Astrocyte (in vitro differentiated cells and primary cell): Measurements from ENCODE around the gene ECE2. TPM values are rescaled to one million over a fixed set of nuclear protein-coding genes. Genes with fewer than 3 reads are reported as not detected.

Experiments
- DNase-seq: peaks from one replicate; pipeline ENCODE4 v3.0.0-alpha.2; 2010; ENCODE audit warnings: low read depth
- FAIRE-seq: peaks from 2 replicates; lab custom pipeline; 2011; peaks lifted over from hg19 to GRCh38; lab: Jason Lieb, UNC
- H2AFZ ChIP-seq: 2 replicates; pipeline ENCODE4 v1.6.0; 2012; ENCODE audit warnings: low read depth, low read length, inconsistent platforms
- H3K27ac ChIP-seq: 2 replicates; pipeline ENCODE4 v1.5.1; 2011; ENCODE audit warnings: low read depth, low read length, inconsistent platforms
- H3K27me3 ChIP-seq: 2 replicates; pipeline ENCODE4 v1.6.0; 2011; ENCODE audit warnings: low read length, inconsistent platforms; ENCODE audit not compliant: insufficient read depth
- H3K36me3 ChIP-seq: 2 replicates; pipeline ENCODE4 v1.5.1; 2011; ENCODE audit warnings: low read length, inconsistent platforms; ENCODE audit not compliant: insufficient read depth
- H3K4me1 ChIP-seq: 2 replicates; pipeline ENCODE4 v1.5.1; 2011; ENCODE audit warnings: low read length, inconsistent platforms; ENCODE audit not compliant: insufficient read depth
- H3K4me2 ChIP-seq: 2 replicates; pipeline ENCODE4 v1.6.0; 2012; ENCODE audit warnings: low read length, inconsistent platforms
- H3K4me3 ChIP-seq: 2 replicates; pipeline ENCODE4 v1.5.1; 2011; ENCODE audit warnings: low read depth, mild to moderate bottlenecking, low read length, inconsistent platforms; ENCODE audit not compliant: insufficient read depth
- H3K79me2 ChIP-seq: 2 replicates; pipeline ENCODE4 v1.6.0; 2012; ENCODE audit warnings: mild to moderate bottlenecking, low read length, inconsistent platforms; ENCODE audit not compliant: insufficient read depth
- H3K9ac ChIP-seq: 2 replicates; pipeline ENCODE4 v1.6.0; 2012; ENCODE audit warnings: mild to moderate bottlenecking, low read length, inconsistent platforms
- H3K9me3 ChIP-seq: 2 replicates; pipeline ENCODE4 v1.5.1; 2012; ENCODE audit warnings: low read depth, mild to moderate bottlenecking, low read length, inconsistent platforms; ENCODE audit not compliant: insufficient read depth
- H4K20me1 ChIP-seq: 2 replicates; pipeline ENCODE4 v1.6.0; 2012; ENCODE audit warnings: low read length, inconsistent platforms; ENCODE audit not compliant: insufficient read depth
- H3K27ac Mint-ChIP-seq: one replicate; pipeline ENCODE4 v1.8.0; 2021; ENCODE audit warnings: mild to moderate bottlenecking, mixed read lengths; ENCODE audit not compliant: unreplicated experiment
- H3K27me3 Mint-ChIP-seq: one replicate; pipeline ENCODE4 v1.8.0; 2021; ENCODE audit warnings: low read depth, mixed read lengths; ENCODE audit not compliant: unreplicated experiment
- H3K36me3 Mint-ChIP-seq: one replicate; pipeline ENCODE4 v1.8.0; 2021; ENCODE audit warnings: low read depth, mixed read lengths; ENCODE audit not compliant: unreplicated experiment
- H3K4me1 Mint-ChIP-seq: one replicate; pipeline ENCODE4 v1.8.0; 2021; ENCODE audit warnings: low read depth, mixed read lengths; ENCODE audit not compliant: unreplicated experiment
- H3K4me3 Mint-ChIP-seq: one replicate; pipeline ENCODE4 v1.8.0; 2021; ENCODE audit warnings: mild to moderate bottlenecking, moderate library complexity, mixed read lengths; ENCODE audit not compliant: unreplicated experiment
- H3K9me3 Mint-ChIP-seq: one replicate; pipeline ENCODE4 v1.8.0; 2021; ENCODE audit warnings: mild to moderate bottlenecking, mixed read lengths; ENCODE audit not compliant: unreplicated experiment
- EZH2 ChIP-seq: IDR thresholded peaks from 2 replicates; pipeline ENCODE4 v1.6.1; 2012; ENCODE audit warnings: mild to moderate bottlenecking, low read length, inconsistent platforms; ENCODE audit not compliant: insufficient read depth
- total RNA-seq: library from RNA; stranded (reverse); gene quantifications from 2 replicates; pipeline ENCODE4 v1.2.1, GENCODE V29; 2021
- TF ChIP-seq, protein P1 (sequence below): IDR thresholded peaks from 2 replicates; pipeline ENCODE4 v1.5.1; 2011; ENCODE audit warnings: low read depth, mild to moderate bottlenecking, inconsistent platforms, low read length, moderate library complexity; ENCODE audit not compliant: insufficient read depth

Gene ECE2
- total RNA-seq, 1 donor from 2014 or later, result not detected

DNA sequence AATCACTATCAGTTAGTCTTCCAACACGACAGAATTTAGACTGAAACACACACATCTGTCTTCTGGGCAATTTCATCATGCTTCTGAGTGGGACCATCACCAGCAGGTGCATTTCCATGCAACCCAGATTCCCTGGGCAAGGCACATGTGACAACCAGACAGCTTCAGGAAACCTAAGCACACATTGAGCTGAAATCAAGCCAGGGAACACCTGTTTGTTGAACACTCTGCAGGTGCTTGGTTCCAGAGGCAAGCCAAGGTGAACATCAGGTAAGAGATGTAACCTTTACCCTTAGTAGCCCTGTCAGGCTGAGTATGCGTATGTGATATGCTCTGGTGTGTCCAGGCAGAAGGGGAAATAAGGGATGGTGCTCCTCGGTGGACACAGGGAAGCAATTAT is 19.9 kb downstream of the ECE2 start:
- Mint-ChIP-seq H3K4me1 (peaks cover 7% of the 10 kb centered on the region), H3K9me3 (peaks cover 2% of the 10 kb centered on the region), H3K27me3 (peaks cover 28% of the 10 kb centered on the region), H3K4me3 (no peak overlapping the region), H3K36me3 (no peaks in the 10 kb centered on the region), H3K27ac (no peak overlapping the region)
- TF ChIP-seq EZH2, result no peak
- TF ChIP-seq, protein P1, sequence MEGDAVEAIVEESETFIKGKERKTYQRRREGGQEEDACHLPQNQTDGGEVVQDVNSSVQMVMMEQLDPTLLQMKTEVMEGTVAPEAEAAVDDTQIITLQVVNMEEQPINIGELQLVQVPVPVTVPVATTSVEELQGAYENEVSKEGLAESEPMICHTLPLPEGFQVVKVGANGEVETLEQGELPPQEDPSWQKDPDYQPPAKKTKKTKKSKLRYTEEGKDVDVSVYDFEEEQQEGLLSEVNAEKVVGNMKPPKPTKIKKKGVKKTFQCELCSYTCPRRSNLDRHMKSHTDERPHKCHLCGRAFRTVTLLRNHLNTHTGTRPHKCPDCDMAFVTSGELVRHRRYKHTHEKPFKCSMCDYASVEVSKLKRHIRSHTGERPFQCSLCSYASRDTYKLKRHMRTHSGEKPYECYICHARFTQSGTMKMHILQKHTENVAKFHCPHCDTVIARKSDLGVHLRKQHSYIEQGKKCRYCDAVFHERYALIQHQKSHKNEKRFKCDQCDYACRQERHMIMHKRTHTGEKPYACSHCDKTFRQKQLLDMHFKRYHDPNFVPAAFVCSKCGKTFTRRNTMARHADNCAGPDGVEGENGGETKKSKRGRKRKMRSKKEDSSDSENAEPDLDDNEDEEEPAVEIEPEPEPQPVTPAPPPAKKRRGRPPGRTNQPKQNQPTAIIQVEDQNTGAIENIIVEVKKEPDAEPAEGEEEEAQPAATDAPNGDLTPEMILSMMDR, result no peak
- H3K9ac ChIP-seq, result no peak overlapping the region
- H3K9me3 ChIP-seq, result no peaks in the 10 kb centered on the region
- H3K4me2 ChIP-seq, result no peak overlapping the region
- H3K4me1 ChIP-seq, result peaks cover 7% of the 10 kb centered on the region
- DNase-seq (no peak), FAIRE-seq (no peak)
- H3K27me3 ChIP-seq, result peaks cover 2% of the 10 kb centered on the region
- H3K36me3 ChIP-seq, result peaks cover 2% of the 10 kb centered on the region
- no peak overlapping the region for H3K27ac ChIP-seq
- no peak overlapping the region for H3K4me3 ChIP-seq
- H4K20me1 ChIP-seq, result peaks cover 15% of the 10 kb centered on the region
- peaks cover 18% of the 10 kb centered on the region for H3K79me2 ChIP-seq
- H2AFZ ChIP-seq, result no peak overlapping the region

DNA sequence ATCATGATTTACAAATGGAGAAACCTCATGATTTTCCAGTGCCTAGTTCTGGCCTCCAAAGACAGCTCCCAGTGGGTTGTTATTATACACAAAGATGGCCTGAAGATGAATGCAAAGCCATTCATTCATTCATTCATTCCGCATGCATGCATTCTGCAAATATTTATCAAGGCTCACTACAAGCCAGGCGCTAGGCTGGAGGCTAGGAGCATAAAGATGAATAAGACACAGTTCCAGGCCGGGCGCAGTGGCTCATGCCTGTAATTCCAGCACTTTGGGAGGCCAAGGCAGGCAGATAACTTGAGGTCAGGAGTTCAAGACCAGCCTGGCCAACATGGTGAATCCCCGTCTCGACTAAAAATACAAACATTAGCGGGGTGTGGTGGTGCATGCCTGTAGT is 20.8 kb downstream of the ECE2 start:
- H3K27ac Mint-ChIP-seq, result no peak overlapping the region
- H3K36me3 Mint-ChIP-seq, result peaks cover 4% of the 10 kb centered on the region
- peaks cover 23% of the 10 kb centered on the region for H3K27me3 Mint-ChIP-seq
- peaks cover 12% of the 10 kb centered on the region for H3K4me1 Mint-ChIP-seq
- no peak for TF ChIP-seq EZH2
- TF ChIP-seq, protein P1, result no peak
- H3K9me3 Mint-ChIP-seq, result peaks cover 2% of the 10 kb centered on the region
- no peak overlapping the region for H3K27ac ChIP-seq
- no peak overlapping the region for H3K4me3 ChIP-seq
- H3K4me2 ChIP-seq, result no peak overlapping the region
- H3K27me3 ChIP-seq, result peaks cover 2% of the 10 kb centered on the region
- peaks cover 22% of the 10 kb centered on the region for H4K20me1 ChIP-seq
- peaks cover 27% of the 10 kb centered on the region for H3K79me2 ChIP-seq
- peaks cover 9% of the 10 kb centered on the region for H3K36me3 ChIP-seq
- FAIRE-seq, result no peak
- H3K4me3 Mint-ChIP-seq, result no peak overlapping the region
- H2AFZ ChIP-seq, result no peak overlapping the region
- DNase-seq, result no peak
- H3K4me1 ChIP-seq, result peaks cover 15% of the 10 kb centered on the region
- no peak overlapping the region for H3K9ac ChIP-seq
- H3K9me3 ChIP-seq, result no peaks in the 10 kb centered on the region

DNA sequence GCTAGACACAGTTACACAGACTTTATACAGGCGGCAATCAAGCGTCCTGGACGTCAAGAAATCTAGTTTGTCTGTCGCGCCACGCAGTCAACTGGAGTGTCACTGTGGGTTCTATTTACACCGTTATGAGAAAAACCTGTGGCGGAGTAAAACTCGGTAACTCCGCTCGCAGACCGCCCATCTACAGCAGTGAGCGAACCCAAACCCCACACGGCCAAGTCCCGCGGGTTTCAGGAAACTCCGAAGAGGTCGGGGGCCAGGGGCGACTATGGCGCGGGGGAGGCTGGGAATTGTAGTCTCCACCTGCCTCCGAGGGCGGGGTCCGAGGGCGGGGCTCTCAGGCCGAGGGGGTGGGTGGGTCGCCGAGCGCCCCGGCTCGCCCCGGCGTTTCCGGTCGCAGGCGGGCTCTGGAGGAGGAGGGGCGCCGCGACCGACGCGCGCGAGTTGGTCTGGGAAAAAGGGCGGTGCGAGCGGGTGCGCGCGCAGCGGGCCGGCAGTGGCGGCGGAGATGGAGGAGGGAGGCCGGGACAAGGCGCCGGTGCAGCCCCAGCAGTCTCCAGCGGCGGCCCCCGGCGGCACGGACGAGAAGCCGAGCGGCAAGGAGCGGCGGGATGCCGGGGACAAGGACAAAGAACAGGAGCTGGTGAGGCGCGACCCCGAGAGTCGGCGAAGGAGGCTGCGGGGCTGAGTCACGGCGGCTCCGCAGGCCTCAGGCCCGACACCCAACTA is 23.1 kb downstream of the ECE2 start, which contains the start of gene PSMD2:
TSS of gene PSMD2 (plus strand) at position 483 of the 729 bp plus-strand sequence. CDS start at position 509, 26 bp downstream.
- FAIRE-seq, result no peak
- Histone ChIP-seq H3K4me2 (peak within 1 kb of the TSS; percentile 86), H3K27me3 (peaks cover 2% of the 10 kb centered on the region), H3K27ac (peak within 1 kb of the TSS; percentile 86), H3K79me2 (peaks cover 50% of the 10 kb centered on the region), H3K4me1 (peaks cover 18% of the 10 kb centered on the region), H3K36me3 (peaks cover 32% of the 10 kb centered on the region), H2AFZ (peak within 1 kb of the TSS; percentile 86), H3K9me3 (no peaks in the 10 kb centered on the region), H4K20me1 (peaks cover 45% of the 10 kb centered on the region), H3K9ac (peak within 1 kb of the TSS; percentile 97), H3K4me3 (peak within 1 kb of the TSS; percentile 92)
- Mint-ChIP-seq H3K4me1 (peaks cover 20% of the 10 kb centered on the region), H3K27me3 (peaks cover 13% of the 10 kb centered on the region), H3K4me3 (peak within 1 kb of the TSS; percentile 95), H3K9me3 (peaks cover 2% of the 10 kb centered on the region), H3K36me3 (peaks cover 22% of the 10 kb centered on the region), H3K27ac (peak within 1 kb of the TSS; percentile 89)
- TF ChIP-seq, protein P1, result no peak
- no peak for TF ChIP-seq EZH2
- peak; percentile 84 for DNase-seq
